ENCODE data around the gene LIN52. TPM values are rescaled to one million over a fixed set of nuclear protein-coding genes. Genes with fewer than 3 reads are reported as not detected.

LIN52 gene
- total and polyA plus RNA-seq, 2 experiments from 2014 or later, result 8.6 to 10.8 TPM

GRCh38 chr14:74216671-74217070, 131.9 kb downstream of the LIN52 start:
- Histone ChIP-seq H3K4me1 (ENCODE audit: insufficient read depth) (no peaks in the 10 kb centered on the region), H3K36me3 (ENCODE audit: insufficient read depth) (no peaks in the 10 kb centered on the region), H4K20me1 (replicated peaks; ENCODE audit: insufficient read depth) (no peaks in the 10 kb centered on the region), H3F3A (replicated peaks; ENCODE audit: low read depth) (no peaks in the 10 kb centered on the region), H3K27ac (ENCODE audit: low read depth) (no peak overlapping the region), H3K4me2 (no peak overlapping the region), H3K9me2 (ENCODE audit: insufficient read depth) (no peaks in the 10 kb centered on the region), H3K27me3 (ENCODE audit: insufficient read depth) (peaks cover 20% of the 10 kb centered on the region; the same call in 1 of the 2 replicates), H2AFZ (no peak overlapping the region), H3K4me3 (no peak overlapping the region), H3K79me2 (replicated peaks; ENCODE audit: insufficient read depth) (no peaks in the 10 kb centered on the region)
- H3K4me1 Mint-ChIP-seq, result peaks cover 8% of the 10 kb centered on the region
- no peak overlapping the region for H3K4me3 Mint-ChIP-seq
- H3K36me3 Mint-ChIP-seq (ENCODE audit: low read depth), result no peaks in the 10 kb centered on the region
- no peak overlapping the region for H3K27ac Mint-ChIP-seq
- no peaks in the 10 kb centered on the region for H3K9me3 Mint-ChIP-seq
- TF ChIP-seq ZNF331 (CRISPR knock-in tag; IDR thresholded peaks at IDR 0.05; ENCODE audit: low read depth), result no peak
- TF ChIP-seq POLR2AphosphoS5 (IDR thresholded peaks at IDR 0.05; ENCODE audit: low read depth), result no peak
- no peak for TF ChIP-seq REST (IDR thresholded peaks at IDR 0.05; ENCODE audit: unreplicated experiment)
- no peak for TF ChIP-seq ZNF462 (CRISPR knock-in tag; IDR thresholded peaks at IDR 0.05)
- no peak for TF ChIP-seq CTCF (conservative IDR thresholded peaks at IDR 0.05; ENCODE audit: low read depth in 2 of 2)
- no peak for TF ChIP-seq ETS1 (IDR thresholded peaks at IDR 0.05)
- ATAC-seq, result no peak
- DNase-seq (ENCODE audit: low spot score), result no peak
- peaks cover 33% of the 10 kb centered on the region for H3K27me3 Mint-ChIP-seq (ENCODE audit: insufficient read depth, low read depth, poor library complexity)

All from GM23338 (cell line).